Heart left ventricle (tissue), 16 donors: ENCODE results near the gene NISCH. TPM values are rescaled to one million over a fixed set of nuclear protein-coding genes. Genes with fewer than 3 reads are reported as not detected.

ENCODE experiments used
- ATAC-seq, 4 donors: fragments of 200-7000 bp; cut with Tn5 transposase; one replicate each; pipeline ENCODE4 v1.9.1; 2020 to 2022; ENCODE audit warnings: moderate library complexity in 4 of 4, mild to moderate bottlenecking in 3 of 4, moderate number of reproducible peaks in 1 of 4
- DNase-seq, 5 donors: peaks; one replicate each; pipeline ENCODE4 v3.0.0-alpha.2; 2020
- H3K27ac ChIP-seq, 12 donors: fragments of 200-600 bp; sonication (generic) in 4 of 12; one replicate each; pipeline versions ENCODE4 v1.5.0 to v1.8.0; 2016 to 2022; ENCODE audit warnings: mild to moderate bottlenecking in 2 of 12
- H3K27me3 ChIP-seq, 9 donors: fragments of 200-600 bp; sonication (generic) in 2 of 9; one replicate each; pipeline versions ENCODE4 v1.5.1 to v1.8.0; 2016 to 2022; ENCODE audit warnings: mild to moderate bottlenecking in 3 of 9
- H3K36me3 ChIP-seq, 9 donors: fragments of 200-600 bp; sonication (generic) in 2 of 9; one replicate each; pipeline versions ENCODE4 v1.5.0 to v1.8.0; 2018 to 2022; ENCODE audit warnings: mild to moderate bottlenecking in 2 of 9
- H3K4me1 ChIP-seq, 12 donors: fragments of 200-600 bp; sonication (generic) in 4 of 12; one replicate each; pipeline versions ENCODE4 v1.5.0 to v1.8.0; 2016 to 2022; ENCODE audit warnings: mild to moderate bottlenecking in 3 of 12
- H3K4me3 ChIP-seq, 12 donors: fragments of 200-600 bp; sonication (generic) in 4 of 12; one replicate each; pipeline versions ENCODE4 v1.5.0 to v1.8.0; 2017 to 2022; ENCODE audit warnings: mild to moderate bottlenecking in 9 of 12, moderate library complexity in 4 of 12
- H3K9me3 ChIP-seq, 12 donors: fragments of 200-600 bp; sonication (generic) in 4 of 12; one replicate each; pipeline versions ENCODE4 v1.5.0 to v1.8.0; 2016 to 2022; ENCODE audit warnings: mild to moderate bottlenecking in 1 of 12
- POLR2A ChIP-seq, 2 donors: fragments of 450-650 bp; IDR thresholded peaks; one replicate each; pipeline ENCODE4 v1.6.1; 2017; ENCODE audit warnings: antibody characterized with exemption in 2 of 2, mild to moderate bottlenecking in 2 of 2, moderate library complexity in 2 of 2
- WGBS, 4 donors: extraction: QIAGEN DNeasy Blood & Tissue Kit in 2 of 4; methylation state at CpG; one replicate each; pipeline versions ENCODE4 v1.1.5 to v1.1.7; 2013 to 2018; 5-methylcytosine and 5-hydroxymethylcytosine counted together
- intact Hi-C, 10 donors: fragments of 100-400 bp; cut with DNase I; formaldehyde crosslinking; loops; one replicate each; pipeline versions ENCODE4 v1.11.1 to v1.14.2; 2022
- polyA plus RNA-seq, 2 donors: library from polyadenylated mRNA; stranded (reverse); fragments of 200-250 nt; gene quantifications; one replicate each; pipeline ENCODE4 v1.2.3, GENCODE V29; 2013
- total RNA-seq, 9 donors: library from RNA; depleted of rRNA in 2 of 9; stranded (reverse); fragments of >200 nt in 2 of 9; fragmentation: NEBNext Ultra II Directional in 3 of 9; extraction: Animal tissue kit (Norgen Biotek cat#: 25700) in 3 of 9; gene quantifications; one replicate each; pipeline versions ENCODE4 v1.1.0 to v1.2.4, GENCODE V29; 2016 to 2023
- TF ChIP-seq, protein P1 (sequence below), 12 donors: fragments of 200-600 bp; sonication (generic) in 4 of 12; IDR thresholded peaks; one replicate each; pipeline versions ENCODE4 v1.5.0 to v1.8.0; 2018 to 2022; ENCODE audit warnings: antibody characterized with exemption in 12 of 12, mild to moderate bottlenecking in 5 of 12
- donor health status: ischemic (EF 13 %, LVEDD 7.1; RV severe dilation, severe dysfunction).
- donor health status: healthy with polysubstance abuse.
- donor health status: DM: no; HTN: yes; CAD: no.
- donor health status: DM: no; HTN: no; CAD: no.
- donor health status: ischemic (EF 25% LVEDD 6.9; RV normal size, moderate dysfunction).
- donor health status: ischemic (EF 25% LVEDD 5.7; RV mildly dilated, moderate dysfunction).
- donor health status: healthy.
- donor health status: DM: yes; HTN: yes; CAD: no.
- donor health status: ischemic (EF 35%, LVEDD 5.7; RV mildly dilated, moderate dysfunction).
- donor health status: nonischemic (EF 11% LVEDD 7.7; RV severe dilation, severe dysfunction).
- donor health status: DM: yes; HTN: yes; CAD: no.
- donor health status: PGD.
- donor health status: ischemic (EF 29% LVEDD 5.4; RV normal size, mild dysfunction).
- donor health status: nonischemic (EF 23%, LVEDD 6.1; RV moderate dilation, normal function).

The NISCH gene
- total and polyA plus RNA-seq, 11 donors, result 28.8 to 56.2 (median 42.0) TPM

DNA sequence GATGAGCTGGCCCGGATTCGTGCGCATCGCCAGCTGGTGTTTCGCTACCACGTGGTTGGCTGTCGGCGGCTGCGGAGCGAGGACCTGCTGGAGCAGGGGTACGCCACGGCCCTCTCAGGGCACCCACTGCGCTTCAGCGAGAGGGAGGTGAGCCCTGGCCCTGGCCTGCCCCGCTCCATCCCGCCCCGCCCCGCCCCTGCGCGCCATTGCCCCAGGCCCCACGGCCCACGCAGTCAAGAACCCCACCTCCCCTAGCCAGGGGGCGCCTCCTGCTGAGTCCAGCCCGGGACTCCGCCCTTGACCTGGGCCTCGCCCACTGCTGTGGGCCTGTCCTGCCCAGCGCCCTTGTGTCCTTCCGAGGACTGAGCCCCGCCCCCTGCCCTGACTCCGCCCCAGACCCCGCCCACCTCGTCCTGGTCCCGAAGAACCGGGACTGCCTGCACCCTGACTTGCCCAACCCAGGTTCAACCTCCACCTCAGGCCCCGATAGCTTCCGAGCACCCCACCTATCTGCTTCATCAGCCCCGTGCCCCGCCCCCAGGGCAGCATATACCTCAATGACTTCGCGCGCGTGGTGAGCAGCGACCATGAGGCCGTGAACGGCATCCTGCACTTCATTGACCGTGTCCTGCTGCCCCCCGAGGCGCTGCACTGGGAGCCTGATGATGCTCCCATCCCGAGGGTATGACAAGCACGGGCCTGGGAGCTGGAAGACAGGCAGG lies 63.5 kb downstream of the NISCH start:
- 57 to 66% (median 59%) methylated on average over 28 to 50 of the region's 50 CpGs for WGBS, 4 donors
- peaks cover 0 to 94% (median 16%) of the 10 kb centered on the region in 9 donors for H3K36me3 ChIP-seq
- H3K27me3 ChIP-seq, result no peaks in the 10 kb centered on the region
- DNase-seq (peak in 1 of 5 donors; percentile 75), ATAC-seq (peak in 2 of 4 donors; percentile 23 to 34)
- intact Hi-C loops, result no loop called here
- peaks cover 0 to 10% (median 0%) of the 10 kb centered on the region in 12 donors for H3K4me1 ChIP-seq
- no peaks in the 10 kb centered on the region for H3K9me3 ChIP-seq
- peak overlapping the region in 7 of 12 donors; percentile 10 to 30 (median 26) for H3K4me3 ChIP-seq
- no peak overlapping the region for H3K27ac ChIP-seq
- TF ChIP-seq, protein P1, sequence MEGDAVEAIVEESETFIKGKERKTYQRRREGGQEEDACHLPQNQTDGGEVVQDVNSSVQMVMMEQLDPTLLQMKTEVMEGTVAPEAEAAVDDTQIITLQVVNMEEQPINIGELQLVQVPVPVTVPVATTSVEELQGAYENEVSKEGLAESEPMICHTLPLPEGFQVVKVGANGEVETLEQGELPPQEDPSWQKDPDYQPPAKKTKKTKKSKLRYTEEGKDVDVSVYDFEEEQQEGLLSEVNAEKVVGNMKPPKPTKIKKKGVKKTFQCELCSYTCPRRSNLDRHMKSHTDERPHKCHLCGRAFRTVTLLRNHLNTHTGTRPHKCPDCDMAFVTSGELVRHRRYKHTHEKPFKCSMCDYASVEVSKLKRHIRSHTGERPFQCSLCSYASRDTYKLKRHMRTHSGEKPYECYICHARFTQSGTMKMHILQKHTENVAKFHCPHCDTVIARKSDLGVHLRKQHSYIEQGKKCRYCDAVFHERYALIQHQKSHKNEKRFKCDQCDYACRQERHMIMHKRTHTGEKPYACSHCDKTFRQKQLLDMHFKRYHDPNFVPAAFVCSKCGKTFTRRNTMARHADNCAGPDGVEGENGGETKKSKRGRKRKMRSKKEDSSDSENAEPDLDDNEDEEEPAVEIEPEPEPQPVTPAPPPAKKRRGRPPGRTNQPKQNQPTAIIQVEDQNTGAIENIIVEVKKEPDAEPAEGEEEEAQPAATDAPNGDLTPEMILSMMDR (IDR thresholded peaks at IDR 0.05), result no peak
- no peak for TF ChIP-seq POLR2A (IDR thresholded peaks at IDR 0.05)

DNA sequence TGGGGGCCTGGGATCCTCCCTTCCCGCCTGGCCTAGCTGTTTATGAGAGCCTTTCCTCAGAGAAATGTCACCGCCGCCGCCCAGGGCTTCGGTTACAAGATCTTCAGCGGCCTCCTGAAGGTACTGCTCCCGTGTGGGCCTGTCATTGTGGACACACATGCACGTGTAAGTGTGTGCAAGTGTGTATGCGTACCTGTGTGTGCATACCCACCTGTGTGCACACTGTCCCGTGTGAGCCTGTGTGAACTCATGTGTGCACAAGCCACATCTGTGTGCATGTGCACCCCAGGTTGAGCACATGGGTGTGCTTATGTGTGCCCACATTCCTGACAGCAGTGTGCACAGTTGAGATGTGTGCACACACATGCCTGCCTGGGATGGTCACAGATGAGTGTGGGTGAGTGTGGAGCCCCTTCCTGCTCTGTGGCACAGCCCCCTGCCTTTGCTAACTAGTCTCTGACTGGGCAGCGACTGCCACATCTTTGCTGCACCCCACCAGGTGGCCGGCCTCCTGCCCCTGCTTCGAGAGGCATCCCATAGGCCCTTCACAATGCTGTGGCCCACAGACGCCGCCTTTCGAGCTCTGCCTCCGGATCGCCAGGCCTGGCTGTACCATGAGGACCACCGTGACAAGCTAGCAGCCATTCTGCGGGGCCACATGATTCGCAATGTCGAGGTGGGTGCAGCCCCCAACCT lies 64.2 kb downstream of the NISCH start:
- intact Hi-C loops, result no loop called here
- peaks cover under 1 to 17% (median 5%) of the 10 kb centered on the region in 12 donors for H3K4me1 ChIP-seq
- H3K36me3 ChIP-seq, result peaks cover 0 to 94% (median 19%) of the 10 kb centered on the region in 9 donors
- no peaks in the 10 kb centered on the region for H3K9me3 ChIP-seq
- H3K4me3 ChIP-seq, result no peak overlapping the region
- H3K27ac ChIP-seq, result no peak overlapping the region
- WGBS, 4 donors, result 91 to 95% (median 93%) methylated on average over 18 to 22 of the region's 22 CpGs
- ATAC-seq, result no peak
- no peaks in the 10 kb centered on the region for H3K27me3 ChIP-seq
- peak in 1 of 5 donors; percentile 51 for DNase-seq
- no peak for TF ChIP-seq POLR2A (IDR thresholded peaks at IDR 0.05)
- TF ChIP-seq, protein P1 (IDR thresholded peaks at IDR 0.05), result no peak

DNA sequence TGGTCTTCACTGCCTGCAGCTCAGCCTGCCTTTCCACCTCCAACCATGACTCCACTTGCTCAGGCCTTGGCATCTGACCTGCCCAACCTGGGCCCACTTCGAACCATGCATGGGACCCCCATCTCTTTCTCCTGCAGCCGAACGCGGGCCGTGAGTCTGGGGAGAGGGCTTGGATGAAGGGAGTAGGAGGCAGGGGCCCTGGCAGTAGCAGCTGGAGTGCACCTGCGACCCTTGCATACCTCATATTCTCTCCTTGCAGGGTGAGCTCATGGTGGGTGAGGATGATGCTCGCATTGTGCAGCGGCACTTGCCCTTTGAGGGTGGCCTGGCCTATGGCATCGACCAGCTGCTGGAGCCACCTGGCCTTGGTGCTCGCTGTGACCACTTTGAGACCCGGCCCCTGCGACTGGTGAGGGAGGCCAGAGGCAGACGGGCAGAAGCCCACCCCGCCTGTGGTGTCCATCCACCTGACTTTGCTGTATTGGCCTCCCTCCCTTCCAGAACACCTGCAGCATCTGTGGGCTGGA lies 64.8 kb downstream of the NISCH start:
- peak in 1 of 5 donors; percentile 60 for DNase-seq

More for the DNA sequence above, 64.8 kb downstream of the NISCH start:
- TF ChIP-seq, protein P1 (IDR thresholded peaks at IDR 0.05), result no peak
- no peak for TF ChIP-seq POLR2A (IDR thresholded peaks at IDR 0.05)
- intact Hi-C loops, result no loop called here
- Histone ChIP-seq H3K9me3 (no peaks in the 10 kb centered on the region), H3K4me3 (no peak overlapping the region), H3K36me3 (peaks cover 0 to 95% (median 19%) of the 10 kb centered on the region in 9 donors), H3K27ac (no peak overlapping the region), H3K4me1 (peaks cover 3 to 22% (median 11%) of the 10 kb centered on the region in 12 donors), H3K27me3 (no peaks in the 10 kb centered on the region)
- no peak for ATAC-seq
- WGBS, 4 donors, result 95 to 97% (median 97%) methylated on average over 12 to 14 of the region's 14 CpGs
